Common myeloid progenitor, CD34-positive (primary cell): ENCODE measurements around the gene XYLT2.

ENCODE experiments used
- CTCF ChIA-PET: fragments of 350-600 bp; sonication (Branson Sonifier 250); formaldehyde crosslinking; loops from one replicate; lab custom pipeline; 2021; ENCODE audit warnings: antibody characterized with exemption; lab: Charles Lee
- POLR2A ChIA-PET: fragments of 350-600 bp; sonication (Branson Sonifier 250); formaldehyde crosslinking; loops from one replicate; lab custom pipeline; 2021; ENCODE audit warnings: antibody characterized with exemption; lab: Charles Lee
- DNase-seq, 3 donors: peaks; one replicate each; pipeline versions ENCODE4 v3.0.0 to v3.0.0-alpha.2; 2013
- H3K27ac ChIP-seq, 2 experiments: 1 replicate in 1 of 2; 2 replicates in 1 of 2; pipeline ENCODE4 v1.7.0; 2013; ENCODE audit warnings: inconsistent platforms in 2 of 2, low read length in 2 of 2, mild to moderate bottlenecking in 2 of 2, low read depth in 1 of 2, moderate library complexity in 1 of 2; ENCODE audit not compliant: severe bottlenecking in 2 of 2, insufficient read depth in 1 of 2, poor library complexity in 1 of 2
- H3K27me3 ChIP-seq, 5 experiments: replicated peaks in 2 of 5; 1 replicate in 3 of 5; 2 replicates in 2 of 5; pipeline versions ENCODE4 v1.6.1 to v1.7.0; 2013; ENCODE audit warnings: low read length in 4 of 5, mild to moderate bottlenecking in 2 of 5, moderate library complexity in 2 of 5, inconsistent platforms in 1 of 5; ENCODE audit not compliant: insufficient read depth in 5 of 5, control insufficient read depth in 4 of 5
- H3K36me3 ChIP-seq, 4 experiments: 1 replicate in 2 of 4; 2 replicates in 2 of 4; pipeline versions ENCODE4 v1.6.1 to v1.7.0; 2013; ENCODE audit warnings: low read length in 3 of 4, control low read depth in 1 of 4, mild to moderate bottlenecking in 1 of 4; ENCODE audit not compliant: control insufficient read depth in 4 of 4, insufficient read depth in 4 of 4
- H3K4me1 ChIP-seq, 4 experiments: 1 replicate in 3 of 4; 2 replicates in 1 of 4; pipeline versions ENCODE4 v1.6.1 to v1.7.1; 2013; ENCODE audit warnings: low read length in 3 of 4, mild to moderate bottlenecking in 3 of 4, control low read depth in 1 of 4, inconsistent platforms in 1 of 4, moderate library complexity in 1 of 4; ENCODE audit not compliant: control insufficient read depth in 4 of 4, insufficient read depth in 4 of 4; ENCODE audit errors: control extremely low read depth in 1 of 4
- H3K4me3 ChIP-seq, 7 experiments: 1 replicate in 4 of 7; 2 replicates in 3 of 7; pipeline versions ENCODE4 v1.5.1 to v1.7.0; 2013; ENCODE audit warnings: mild to moderate bottlenecking in 7 of 7, low read length in 6 of 7, moderate library complexity in 6 of 7, inconsistent platforms in 2 of 7, low read depth in 2 of 7, control low read depth in 1 of 7; ENCODE audit not compliant: insufficient read depth in 4 of 7, control insufficient read depth in 1 of 7; ENCODE audit errors: extremely low read depth in 1 of 7
- H3K9me3 ChIP-seq, 5 experiments: 1 replicate in 4 of 5; 2 replicates in 1 of 5; pipeline versions ENCODE4 v1.6.1 to v1.7.1; 2013; ENCODE audit warnings: low read length in 4 of 5, mild to moderate bottlenecking in 2 of 5, inconsistent platforms in 1 of 5, low read depth in 1 of 5, moderate library complexity in 1 of 5; ENCODE audit not compliant: control insufficient read depth in 4 of 5, insufficient read depth in 2 of 5; ENCODE audit errors: control extremely low read depth in 1 of 5
- WGBS: methylation state at CpG from one replicate; pipeline ENCODE4 v1.1.5; 2013; ENCODE audit not compliant: insufficient coverage; 5-methylcytosine and 5-hydroxymethylcytosine counted together

Gene XYLT2

DNA sequence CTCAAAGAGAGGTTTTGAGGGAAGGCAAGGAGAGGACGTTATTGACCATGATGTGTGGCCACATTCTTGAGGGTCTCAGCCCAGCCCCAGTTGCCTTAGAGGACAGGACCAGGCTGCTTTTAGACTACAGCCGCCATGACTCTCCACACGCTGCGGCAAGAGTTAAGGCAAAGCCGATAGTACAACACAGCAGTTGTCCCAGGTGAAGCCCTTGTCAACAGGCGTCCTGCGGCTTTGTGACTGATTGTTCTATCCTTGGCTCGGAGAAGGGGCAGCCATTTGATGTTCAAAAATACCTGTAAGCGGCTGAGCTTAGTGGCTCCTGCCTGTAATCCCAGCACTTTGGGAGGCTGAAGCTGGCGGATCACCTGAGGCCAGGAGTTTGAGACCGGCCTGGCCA is 42.9 kb upstream of the XYLT2 start:
- H3K27ac ChIP-seq: no peak overlapping the region
- WGBS: 98% methylated on average over 11 of the region's 11 CpGs
- no peaks in the 10 kb centered on the region for H3K36me3 ChIP-seq
- peaks cover 0 to 3% (median 0%) of the 10 kb centered on the region in 4 experiments for H3K4me1 ChIP-seq
- DNase-seq: no peak
- CTCF ChIA-PET: interaction anchor here (1.7 to 17.2 kb wide), 3 partner anchors 10 to 133 kb away, joined by 4 to 276 read pairs (median 5); partner anchors contain the start of gene COL1A1
- POLR2A ChIA-PET: no interaction called here
- no peaks in the 10 kb centered on the region for H3K27me3 ChIP-seq
- H3K9me3 ChIP-seq: no peaks in the 10 kb centered on the region
- no peak overlapping the region for H3K4me3 ChIP-seq

DNA sequence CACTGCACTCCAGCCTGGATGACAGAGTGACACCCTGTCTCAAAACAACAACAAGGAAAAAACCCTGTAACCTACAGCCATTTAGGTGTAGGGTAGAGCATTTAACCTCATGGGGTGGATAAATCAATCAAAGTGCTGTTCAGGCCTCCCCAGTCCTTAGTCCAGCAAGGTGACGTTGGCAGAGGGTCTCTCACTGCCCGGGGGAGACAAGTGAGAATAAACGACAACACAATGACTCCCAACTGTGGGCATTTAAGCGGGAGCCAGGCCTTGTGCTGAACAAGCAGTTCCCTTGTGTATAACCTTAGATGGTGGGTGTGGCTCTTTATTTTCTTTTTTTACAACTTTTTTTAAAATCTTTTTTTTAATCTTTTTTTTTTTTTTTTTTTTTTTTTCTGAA is 42.3 kb upstream of the XYLT2 start:
- Histone ChIP-seq H3K27me3 (no peaks in the 10 kb centered on the region), H3K9me3 (no peaks in the 10 kb centered on the region), H3K27ac (no peak overlapping the region), H3K36me3 (no peaks in the 10 kb centered on the region), H3K4me3 (no peak overlapping the region), H3K4me1 (no peaks in the 10 kb centered on the region)
- ChIA-PET POLR2A (no interaction called here), CTCF (interaction anchor here (1.7 to 17.2 kb wide), 3 partner anchors 10 to 134 kb away, joined by 4 to 276 read pairs (median 5); partner anchors contain the start of gene COL1A1)
- WGBS: 100% methylated on average over 2 of the region's 4 CpGs
- no peak for DNase-seq

DNA sequence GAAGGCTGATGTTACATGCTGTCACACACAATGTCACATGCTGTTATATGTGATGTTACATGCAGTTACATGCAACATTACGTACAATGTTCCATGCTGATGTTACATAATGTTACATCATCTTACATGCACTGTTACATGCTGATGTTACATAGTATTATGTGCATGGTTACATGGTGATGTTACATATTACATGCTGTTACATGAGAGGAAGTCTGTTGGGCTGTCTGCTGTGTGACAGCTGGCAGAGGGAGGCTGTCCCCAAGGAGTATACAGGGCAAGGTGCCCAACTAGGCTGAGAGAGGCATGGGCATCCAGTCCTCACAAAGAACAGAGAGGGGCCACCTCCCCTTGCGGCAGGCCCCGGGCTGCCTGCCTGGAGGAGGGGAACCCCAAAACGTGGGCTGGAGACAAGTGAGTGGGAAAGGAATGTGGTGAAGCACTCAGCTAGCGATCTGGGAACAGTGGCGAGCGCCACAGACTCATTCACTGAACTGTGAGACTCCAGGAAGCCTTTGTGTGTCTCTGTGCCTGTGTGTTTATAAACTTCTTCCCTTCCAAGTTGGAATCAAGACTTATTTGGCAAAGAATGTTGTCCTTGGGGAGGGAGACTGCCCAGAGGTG is 41.0 kb upstream of the XYLT2 start:
- H3K4me1 ChIP-seq: no peaks in the 10 kb centered on the region
- no peak for DNase-seq
- H3K4me3 ChIP-seq: no peak overlapping the region
- H3K9me3 ChIP-seq: no peaks in the 10 kb centered on the region
- H3K36me3 ChIP-seq: no peaks in the 10 kb centered on the region
- H3K27ac ChIP-seq: no peak overlapping the region
- no peaks in the 10 kb centered on the region for H3K27me3 ChIP-seq
- ChIA-PET POLR2A (no interaction called here), CTCF (interaction anchor here (0.8 to 1.6 kb wide), 4 partner anchors 8 to 108 kb away, joined by 3 to 8 read pairs (median 4); no protein-coding TSS in a partner anchor)
- 64% methylated on average over 4 of the region's 7 CpGs for WGBS

DNA sequence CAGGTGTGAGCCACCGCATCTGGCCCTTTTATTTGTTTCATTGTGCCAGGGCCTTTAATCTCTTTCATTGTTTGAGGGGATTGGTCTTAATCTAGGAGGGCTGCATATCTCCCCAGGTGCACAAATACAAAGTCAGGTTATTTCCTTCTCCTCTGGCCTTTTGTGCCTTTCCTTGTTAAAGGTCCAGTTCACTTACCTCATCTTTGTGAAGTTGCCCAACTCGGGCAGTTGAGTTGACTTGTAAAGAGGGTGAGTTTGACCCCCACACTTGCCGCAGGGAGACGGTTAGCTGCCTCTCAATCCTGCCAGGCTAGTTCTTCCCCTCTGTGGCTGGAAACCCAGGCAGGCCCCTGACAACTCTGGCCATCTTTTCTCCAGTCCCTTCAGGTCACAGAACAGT is 38.3 kb upstream of the XYLT2 start:
- Histone ChIP-seq H3K36me3 (no peaks in the 10 kb centered on the region), H3K27me3 (peaks cover 0 to 5% (median 0%) of the 10 kb centered on the region in 5 experiments), H3K9me3 (no peaks in the 10 kb centered on the region), H3K4me1 (no peaks in the 10 kb centered on the region), H3K4me3 (no peak overlapping the region), H3K27ac (no peak overlapping the region)
- ChIA-PET CTCF (no interaction called here), POLR2A (interaction anchor here (0.6 to 0.7 kb wide), 3 partner anchors 31 to 280 kb away, joined by 3 read pairs; no protein-coding TSS in a partner anchor)
- WGBS: 100% methylated on average over 1 of the region's 4 CpGs
- DNase-seq: no peak

DNA sequence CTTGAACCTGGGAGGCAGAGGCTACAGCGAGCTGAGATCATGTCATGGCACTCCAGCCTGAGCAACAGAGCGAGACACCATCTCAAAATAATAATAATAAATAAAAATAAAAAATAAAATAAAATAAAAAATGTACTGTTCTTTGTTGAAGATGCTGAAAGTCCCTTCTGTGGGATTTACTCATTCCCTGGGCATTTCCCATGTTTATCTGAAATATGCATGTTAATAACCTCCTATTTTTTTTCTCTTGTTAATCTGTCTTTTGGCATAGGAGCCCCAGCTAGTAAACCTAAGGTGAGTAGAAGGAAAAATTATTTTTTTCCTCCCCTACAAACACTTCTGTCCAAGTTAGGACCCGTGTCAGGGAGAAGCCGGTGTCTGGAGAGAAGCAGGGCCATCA is 37.3 kb upstream of the XYLT2 start:
- H3K9me3 ChIP-seq: no peaks in the 10 kb centered on the region
- no peaks in the 10 kb centered on the region for H3K36me3 ChIP-seq
- H3K4me1 ChIP-seq: no peaks in the 10 kb centered on the region
- no peak overlapping the region for H3K4me3 ChIP-seq
- H3K27me3 ChIP-seq: peaks cover 0 to 5% (median 0%) of the 10 kb centered on the region in 5 experiments
- ChIA-PET CTCF (interaction anchor here (0.7 to 1.5 kb wide), 5 partner anchors 10 to 148 kb away, joined by 3 to 6 read pairs (median 3); no protein-coding TSS in a partner anchor), POLR2A (no interaction called here)
- H3K27ac ChIP-seq: no peak overlapping the region
- WGBS: 90% methylated on average over 2 of the region's 4 CpGs
- DNase-seq: no peak

DNA sequence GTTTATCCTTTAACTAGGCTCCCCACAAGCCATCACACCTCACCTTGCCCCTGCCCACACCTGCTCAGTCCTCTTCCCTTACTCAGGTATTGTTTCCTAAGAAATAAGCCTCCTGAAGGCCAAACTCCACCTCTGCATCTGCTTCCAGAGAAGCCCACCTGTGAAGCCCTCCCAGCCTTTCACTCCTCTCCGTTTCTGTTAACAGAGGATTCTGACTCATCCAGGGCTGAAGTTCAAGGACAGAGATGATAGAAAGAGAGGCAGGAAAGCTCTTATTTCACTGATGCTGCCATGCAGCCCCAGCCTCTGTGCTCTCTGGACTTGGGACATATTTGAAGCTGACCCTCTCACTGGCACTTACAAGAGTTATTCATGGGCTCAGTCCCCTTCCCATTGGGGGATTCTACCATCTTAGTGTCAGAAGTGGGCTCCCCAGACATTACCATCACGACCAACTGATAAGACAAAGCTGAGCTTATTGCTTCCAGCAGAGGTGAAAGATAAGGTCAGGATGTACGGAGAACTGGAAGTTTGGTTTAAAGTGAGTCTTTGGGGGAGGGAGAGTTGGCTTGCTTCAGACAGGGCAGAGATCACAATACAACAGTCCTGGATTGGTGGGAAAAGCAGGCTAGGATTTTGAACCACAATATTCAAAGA is 35.3 kb upstream of the XYLT2 start:
- WGBS: 90% methylated on average over 2 of the region's 3 CpGs
- Histone ChIP-seq H3K4me3 (no peak overlapping the region), H3K27ac (no peak overlapping the region), H3K27me3 (peaks cover 0 to 5% (median 0%) of the 10 kb centered on the region in 5 experiments), H3K36me3 (no peaks in the 10 kb centered on the region), H3K4me1 (no peaks in the 10 kb centered on the region), H3K9me3 (no peaks in the 10 kb centered on the region)
- CTCF ChIA-PET: interaction anchor here (0.5 to 2.8 kb wide), 3 partner anchors 14 to 1454 kb away, joined by 3 to 19 read pairs (median 3); partner anchors contain the start of gene COL1A1
- DNase-seq: no peak
- POLR2A ChIA-PET: no interaction called here

DNA sequence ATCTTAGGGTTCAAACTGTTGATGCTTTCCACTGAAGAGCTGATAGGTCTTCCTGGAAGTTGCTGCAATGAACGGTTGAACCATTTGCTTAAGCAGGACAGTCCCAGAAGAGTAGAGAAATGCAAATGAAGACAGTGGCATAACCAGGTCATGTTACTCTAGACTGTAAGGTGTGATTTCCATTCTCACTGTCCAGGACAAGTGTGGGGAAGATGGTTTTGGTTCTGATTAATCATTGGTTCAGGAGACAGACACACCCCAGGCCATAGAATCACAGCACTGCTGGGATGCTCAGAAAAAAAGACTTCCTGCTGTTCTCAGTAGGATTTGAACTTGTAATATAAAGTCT is 34.8 kb upstream of the XYLT2 start:
- Histone ChIP-seq H3K36me3 (no peaks in the 10 kb centered on the region), H3K4me1 (no peaks in the 10 kb centered on the region), H3K9me3 (no peaks in the 10 kb centered on the region), H3K27me3 (peaks cover 0 to 5% (median 0%) of the 10 kb centered on the region in 5 experiments), H3K27ac (no peak overlapping the region), H3K4me3 (no peak overlapping the region)
- no peak for DNase-seq
- CTCF ChIA-PET: interaction anchor here (0.5 to 2.8 kb wide), 3 partner anchors 14 to 1455 kb away, joined by 3 to 19 read pairs (median 3); partner anchors contain the start of gene COL1A1
- POLR2A ChIA-PET: no interaction called here
- WGBS: 100% methylated on average over 1 of the region's 1 CpG
